H1 (cell line): ENCODE results near the gene TSPAN5. TPM values are rescaled to one million over a fixed set of nuclear protein-coding genes. Genes with fewer than 3 reads are reported as not detected.

ENCODE experiments used
- CTCF ChIA-PET: fragments of 300-600 bp; sonication (Branson Sonifier 250); formaldehyde crosslinking; loops from one replicate; lab custom pipeline; 2021; ENCODE audit not compliant: partially characterized antibody; lab: Charles Lee
- POLR2A ChIA-PET: fragments of 300-600 bp; sonication (Branson Sonifier 250); formaldehyde crosslinking; loops from one replicate; lab custom pipeline; 2021; ENCODE audit warnings: inconsistent platforms; ENCODE audit not compliant: partially characterized antibody; lab: Charles Lee
- DNase-seq, 2 experiments: peaks; one replicate each; pipeline versions ENCODE4 v3.0.0 to v3.0.0-alpha.2; 2010 to 2022; ENCODE audit warnings: low spot score in 2 of 2, low read depth in 1 of 2, mixed read lengths in 1 of 2
- FAIRE-seq: peaks from 2 replicates; lab custom pipeline; 2011; peaks lifted over from hg19 to GRCh38; lab: Jason Lieb, UNC
- H2AFZ ChIP-seq: 2 replicates; pipeline ENCODE4 v1.8.1; 2012; ENCODE audit warnings: low read length, inconsistent platforms
- H2AK5ac ChIP-seq: 2 replicates; pipeline ENCODE4 v1.6.1; 2013; ENCODE audit warnings: low read depth, low read length
- H2BK120ac ChIP-seq: replicated peaks from 2 replicates; pipeline ENCODE3; 2013; ENCODE audit warnings: low read depth, low read length, inconsistent platforms
- H2BK12ac ChIP-seq: 2 replicates; pipeline ENCODE4 v1.6.1; 2013; ENCODE audit warnings: low read depth, low read length
- H2BK15ac ChIP-seq: 2 replicates; pipeline ENCODE4 v1.6.1; 2013; ENCODE audit warnings: low read length
- H2BK20ac ChIP-seq: 2 replicates; pipeline ENCODE4 v1.6.1; 2013; ENCODE audit warnings: low read length
- H2BK5ac ChIP-seq: 2 replicates; pipeline ENCODE4 v1.6.1; 2013; ENCODE audit warnings: low read depth, low read length
- H3K14ac ChIP-seq: 2 replicates; pipeline ENCODE4 v1.6.1; 2013; ENCODE audit warnings: inconsistent platforms; ENCODE audit not compliant: insufficient read length
- H3K18ac ChIP-seq: 2 replicates; pipeline ENCODE4 v1.6.1; 2013; ENCODE audit warnings: low read length; ENCODE audit errors: extremely low read depth
- H3K23ac ChIP-seq: 2 replicates; pipeline ENCODE4 v1.6.1; 2013; ENCODE audit warnings: inconsistent platforms; ENCODE audit not compliant: insufficient read length
- H3K23me2 ChIP-seq: 2 replicates; pipeline ENCODE4 v1.6.1; 2013; ENCODE audit warnings: low read depth, low read length
- H3K27ac ChIP-seq: 2 replicates; pipeline ENCODE4 v1.6.1; 2011; ENCODE audit warnings: low read depth, low read length, inconsistent platforms
- H3K27me3 ChIP-seq, 4 experiments: replicated peaks in 1 of 4; 1 replicate in 1 of 4; 2 replicates in 3 of 4; pipeline versions ENCODE4 v1.6.1 to v1.8.1; 2011 to 2013; ENCODE audit warnings: low read length in 3 of 4, mild to moderate bottlenecking in 3 of 4, inconsistent platforms in 2 of 4, mixed read lengths in 2 of 4, moderate library complexity in 1 of 4; ENCODE audit not compliant: control insufficient read depth in 3 of 4, insufficient read depth in 3 of 4; ENCODE audit errors: extremely low read depth in 1 of 4
- H3K36me3 ChIP-seq, 4 experiments: 2 replicates each; pipeline versions ENCODE4 v1.6.1 to v1.8.1; 2011 to 2013; ENCODE audit warnings: mild to moderate bottlenecking in 4 of 4, low read length in 3 of 4, moderate library complexity in 2 of 4, control low read depth in 1 of 4, inconsistent platforms in 1 of 4; ENCODE audit not compliant: insufficient read depth in 4 of 4, control insufficient read depth in 2 of 4
- H3K4ac ChIP-seq: replicated peaks from 2 replicates; pipeline ENCODE3; 2013; ENCODE audit warnings: low read length, low read depth, mixed read lengths, inconsistent platforms; ENCODE audit not compliant: insufficient read length
- H3K4me1 ChIP-seq, 4 experiments: replicated peaks in 1 of 4; 1 replicate in 1 of 4; 2 replicates in 3 of 4; pipeline versions ENCODE4 v1.6.1 to v1.8.1; 2011 to 2013; ENCODE audit warnings: low read length in 3 of 4, inconsistent platforms in 2 of 4, mixed read lengths in 1 of 4; ENCODE audit not compliant: insufficient read depth in 4 of 4, control insufficient read depth in 3 of 4
- H3K4me2 ChIP-seq, 2 experiments: 2 replicates each; pipeline versions ENCODE4 v1.6.1 to v1.8.1; 2011 to 2013; ENCODE audit warnings: low read depth in 2 of 2, low read length in 2 of 2, control low read depth in 1 of 2, inconsistent platforms in 1 of 2, mild to moderate bottlenecking in 1 of 2; ENCODE audit not compliant: insufficient read depth in 1 of 2
- H3K4me3 ChIP-seq, 4 experiments: fragments of 200-600, 300-600 bp in 1 of 4; sonication (generic), shearing (Covaris generic), sonication (Bioruptor Twin) in 1 of 4; 2 replicates each; pipeline versions ENCODE4 v1.5.1 to v1.8.1; 2011 to 2016; ENCODE audit warnings: low read length in 4 of 4, low read depth in 3 of 4, control low read depth in 2 of 4, inconsistent platforms in 2 of 4, mild to moderate bottlenecking in 2 of 4, mixed read lengths in 1 of 4, moderate library complexity in 1 of 4; ENCODE audit not compliant: insufficient read depth in 2 of 4; ENCODE audit errors: extremely low read depth in 1 of 4
- H3K56ac ChIP-seq: replicated peaks from 2 replicates; pipeline ENCODE3; 2013; ENCODE audit warnings: low read depth, mild to moderate bottlenecking, mixed read lengths, low read length, inconsistent platforms; ENCODE audit not compliant: insufficient read length
- H3K79me1 ChIP-seq: 2 replicates; pipeline ENCODE4 v1.6.1; 2013; ENCODE audit warnings: low read depth, low read length, control low read depth
- H3K79me2 ChIP-seq, 2 experiments: 2 replicates each; pipeline versions ENCODE4 v1.6.1 to v1.8.1; 2012 to 2013; ENCODE audit warnings: low read length in 2 of 2, mild to moderate bottlenecking in 2 of 2, inconsistent platforms in 1 of 2; ENCODE audit not compliant: insufficient read depth in 2 of 2, control insufficient read depth in 1 of 2
- H3K9ac ChIP-seq, 4 experiments: replicated peaks in 1 of 4; 1 replicate in 1 of 4; 2 replicates in 3 of 4; pipeline versions ENCODE4 v1.6.1 to v1.8.1; 2011 to 2013; ENCODE audit warnings: low read depth in 3 of 4, low read length in 3 of 4, control low read depth in 2 of 4, mild to moderate bottlenecking in 2 of 4, moderate library complexity in 2 of 4, inconsistent platforms in 1 of 4; ENCODE audit errors: extremely low read depth in 1 of 4
- H3K9me3 ChIP-seq, 2 experiments: 2 replicates each; pipeline versions ENCODE4 v1.6.1 to v1.8.1; 2012 to 2013; ENCODE audit warnings: mild to moderate bottlenecking in 2 of 2, moderate library complexity in 2 of 2, control low read depth in 1 of 2, inconsistent platforms in 1 of 2, low read depth in 1 of 2, low read length in 1 of 2, mixed read lengths in 1 of 2; ENCODE audit not compliant: insufficient read depth in 2 of 2
- H4K20me1 ChIP-seq, 2 experiments: replicated peaks in 1 of 2; 2 replicates each; pipeline versions ENCODE3 to v1.8.1; 2011 to 2013; ENCODE audit warnings: inconsistent platforms in 2 of 2, low read length in 2 of 2, mild to moderate bottlenecking in 1 of 2; ENCODE audit not compliant: insufficient read depth in 2 of 2, control insufficient read depth in 1 of 2
- H4K5ac ChIP-seq: 2 replicates; pipeline ENCODE4 v1.6.1; 2013; ENCODE audit warnings: low read length, low read depth, mixed read lengths, inconsistent platforms; ENCODE audit not compliant: insufficient read length
- H4K8ac ChIP-seq: 2 replicates; pipeline ENCODE4 v1.8.0; 2013; ENCODE audit warnings: mild to moderate bottlenecking, moderate library complexity, low read length, inconsistent platforms; ENCODE audit not compliant: insufficient read depth; ENCODE audit errors: extremely low read depth
- H4K91ac ChIP-seq: replicated peaks from 2 replicates; pipeline ENCODE3; 2013; ENCODE audit warnings: low read length, mixed read lengths, inconsistent platforms; ENCODE audit not compliant: insufficient read length
- ASH2L ChIP-seq: fragments of 200-600, 300-600 bp; sonication (generic); IDR thresholded peaks from one replicate; pipeline ENCODE4 v1.7.1; 2017; ENCODE audit warnings: low read length
- ATF2 ChIP-seq: IDR thresholded peaks from 2 replicates; pipeline ENCODE4 v1.6.1; 2012; ENCODE audit warnings: low read length, inconsistent platforms
- BRCA1 ChIP-seq: IDR thresholded peaks from 2 replicates; pipeline ENCODE4 v1.6.1; 2012; ENCODE audit warnings: low read depth, low read length, improper control_type of control experiment
- CREB1 ChIP-seq: IDR thresholded peaks from 2 replicates; pipeline ENCODE4 v1.6.1; 2012; ENCODE audit warnings: inconsistent platforms
- HDAC2 ChIP-seq, 2 experiments: fragments of 300-600 bp in 1 of 2; sonication (generic) in 1 of 2; IDR thresholded peaks; 2 replicates each; pipeline ENCODE4 v1.6.1; 2011 to 2012; ENCODE audit warnings: low read depth in 2 of 2, low read length in 2 of 2, mild to moderate bottlenecking in 2 of 2, moderate library complexity in 2 of 2, borderline replicate concordance in 1 of 2, inconsistent platforms in 1 of 2
- HDAC6 ChIP-seq: IDR thresholded peaks from one replicate; pipeline ENCODE4 v1.7.1; 2012; ENCODE audit warnings: low read depth, mild to moderate bottlenecking, inconsistent platforms, low read length, moderate library complexity
- SP4 ChIP-seq: IDR thresholded peaks from 2 replicates; pipeline ENCODE4 v1.6.1; 2012; ENCODE audit warnings: low read length, inconsistent platforms
- SRF ChIP-seq: IDR thresholded peaks from 2 replicates; pipeline ENCODE4 v1.6.1; 2011; ENCODE audit warnings: mild to moderate bottlenecking, low read depth, low read length, moderate library complexity
- TBP ChIP-seq: IDR thresholded peaks from 2 replicates; pipeline ENCODE4 v1.6.1; 2011; ENCODE audit warnings: low read depth, low read length, improper control_type of control experiment
- TCF12 ChIP-seq: IDR thresholded peaks from 2 replicates; pipeline ENCODE4 v1.6.1; 2011; ENCODE audit warnings: low read depth, mild to moderate bottlenecking, low read length
- TEAD4 ChIP-seq: IDR thresholded peaks from 2 replicates; pipeline ENCODE4 v1.6.1; 2012; ENCODE audit warnings: low read depth, low read length, inconsistent platforms, mixed read lengths
- WGBS, 2 experiments: shearing (Covaris generic) in 1 of 2; methylation state at CpG; one replicate each; pipeline versions ENCODE4 v1.1.6 to v1.1.7; 2013 to 2015; ENCODE audit warnings: low lambda C conversion rate in 2 of 2, mixed read lengths in 2 of 2, inconsistent platforms in 1 of 2, low coverage in 1 of 2, missing lambda C conversion rate in 1 of 2; ENCODE audit not compliant: insufficient replicate concordance in 2 of 2, insufficient coverage in 1 of 2, insufficient read length in 1 of 2; ENCODE audit errors: extremely low coverage in 1 of 2, missing lambda C conversion rate in 1 of 2; 5-methylcytosine and 5-hydroxymethylcytosine counted together
- polyA plus RNA-seq, 7 experiments: library from polyadenylated mRNA; depleted of rRNA in 3 of 7; stranded (reverse) in 5 of 7; unstranded in 2 of 7; fragments of >200 nt in 5 of 7; fragments of 200-250 nt in 2 of 7; gene quantifications; 1 replicate in 5 of 7; 2 replicates in 1 of 7; 4 replicates in 1 of 7; pipeline versions ENCODE4 v1.2.1 to v1.2.3, GENCODE V29; 2011 to 2013; ENCODE audit warnings: missing spikeins in 2 of 7, mixed read lengths in 2 of 7
- total RNA-seq: library from RNA; stranded (reverse); fragmentation: NEBNext Ultra II Directional; extraction: Animal tissue kit (Norgen Biotek cat#: 25700); gene quantifications from 2 replicates; pipeline ENCODE4 v1.2.1, GENCODE V29; 2021

The TSPAN5 gene
- total and polyA plus RNA-seq, 2 of the 8 experiments (the other 6 are each of a cell fraction or from before 2014, with no cell fraction given) = 17.6 to 21.2 TPM

GRCh38 chr4:98446499-98447375, 211.7 kb downstream of the TSPAN5 start:
- CTCF ChIA-PET = interaction anchor here (0.6 to 1.9 kb wide), 5 partner anchors 13 to 791 kb away, joined by 3 to 6 read pairs (median 4); no protein-coding TSS in a partner anchor
- no peak overlapping the region for H3K27ac ChIP-seq
- H3K23me2 ChIP-seq = no peaks in the 10 kb centered on the region
- H3K9ac ChIP-seq = no peak overlapping the region
- no peak overlapping the region for H4K91ac ChIP-seq
- H3K4me2 ChIP-seq = no peak overlapping the region
- no peak overlapping the region for H2AFZ ChIP-seq
- H3K23ac ChIP-seq = no peak overlapping the region
- no peaks in the 10 kb centered on the region for H3K4me1 ChIP-seq
- no peaks in the 10 kb centered on the region for H3K9me3 ChIP-seq
- no peak overlapping the region for H3K18ac ChIP-seq
- no peak overlapping the region for H2BK120ac ChIP-seq
- no peak overlapping the region for H3K14ac ChIP-seq
- no peaks in the 10 kb centered on the region for H3K36me3 ChIP-seq
- no peak overlapping the region for H2BK20ac ChIP-seq
- DNase-seq (no peak), FAIRE-seq (no peak)
- no peaks in the 10 kb centered on the region for H4K20me1 ChIP-seq
- H3K4me3 ChIP-seq = no peak overlapping the region
- no peaks in the 10 kb centered on the region for H3K27me3 ChIP-seq
- H3K79me1 ChIP-seq = no peaks in the 10 kb centered on the region
- H4K5ac ChIP-seq = no peak overlapping the region
- H2AK5ac ChIP-seq = no peak overlapping the region
- WGBS, 2 experiments = 85% methylated on average over 10 of the region's 10 CpGs; no CpG with 5 or more reads in 1 of the 2 experiments
- H4K8ac ChIP-seq = no peak overlapping the region
- H3K56ac ChIP-seq = no peak overlapping the region
- H2BK5ac ChIP-seq = no peak overlapping the region
- H2BK15ac ChIP-seq = no peak overlapping the region
- H3K79me2 ChIP-seq = no peaks in the 10 kb centered on the region
- no peak overlapping the region for H3K4ac ChIP-seq
- POLR2A ChIA-PET = no interaction called here
- no peak overlapping the region for H2BK12ac ChIP-seq
- TF ChIP-seq TEAD4 (no peak), ASH2L (no peak), HDAC2 (IDR thresholded peaks at IDR 0.05; ENCODE audit: borderline replicate concordance in 1 of 2, low read depth in 2 of 2, low read length in 2 of 2) (no peak), ATF2 (no peak), SRF (no peak), BRCA1 (no peak), HDAC6 (no peak), TCF12 (no peak), SP4 (no peak), CREB1 (no peak), TBP (no peak)
